MCF 10A (cell line): ENCODE measurements around the gene TUSC2. TPM values are rescaled to one million over a fixed set of nuclear protein-coding genes. Genes with fewer than 3 reads are reported as not detected.
"Not testable (repeated sequence)": the region's sequence is repeated elsewhere in the genome, so short reads cannot be mapped to it uniquely, and the experiment has no call there.

Experiments
- BruUV-seq: library from RNA; stranded (reverse); fragments of 400-500 nt; replicated peaks from 2 replicates; lab custom pipeline; 2021; lab: Mats Ljungman, UMichigan
- CTCF ChIA-PET: fragments of 300-600 bp; sonication (Branson Sonifier 250); formaldehyde crosslinking; extraction: SDS; loops from one replicate; lab custom pipeline; 2021; ENCODE audit warnings: antibody characterized with exemption, inconsistent platforms; lab: Yijun Ruan, JAX
- POLR2A ChIA-PET: fragments of 300-600, 350-650 bp; sonication (Branson Sonifier 250); formaldehyde crosslinking; extraction: SDS; loops from one replicate; lab custom pipeline; 2020; ENCODE audit warnings: antibody characterized with exemption, inconsistent platforms; lab: Yijun Ruan, JAX
- DNase-seq: peaks from one replicate; pipeline ENCODE4 v3.0.0-alpha.2; 2018; ENCODE audit not compliant: unreplicated experiment
- H3K27ac Mint-ChIP-seq: one replicate; pipeline ENCODE4 v1.8.0; 2022; ENCODE audit warnings: mild to moderate bottlenecking, low read depth, mixed read lengths; ENCODE audit not compliant: unreplicated experiment
- H3K27me3 Mint-ChIP-seq: one replicate; pipeline ENCODE4 v1.8.0; 2022; ENCODE audit warnings: mixed read lengths; ENCODE audit not compliant: insufficient read depth, unreplicated experiment
- H3K36me3 Mint-ChIP-seq: one replicate; pipeline ENCODE4 v1.8.0; 2022; ENCODE audit warnings: mild to moderate bottlenecking, moderate library complexity, mixed read lengths; ENCODE audit not compliant: insufficient read depth, unreplicated experiment
- H3K4me1 Mint-ChIP-seq: one replicate; pipeline ENCODE4 v1.8.0; 2022; ENCODE audit warnings: mixed read lengths; ENCODE audit not compliant: insufficient read depth, unreplicated experiment
- H3K4me3 Mint-ChIP-seq: one replicate; pipeline ENCODE4 v1.8.0; 2022; ENCODE audit warnings: mild to moderate bottlenecking, moderate library complexity, mixed read lengths; ENCODE audit not compliant: unreplicated experiment
- H3K9me3 Mint-ChIP-seq: one replicate; pipeline ENCODE4 v1.8.0; 2022; ENCODE audit warnings: mixed read lengths; ENCODE audit not compliant: unreplicated experiment
- intact Hi-C: fragments of 100-400 bp; cut with micrococcal nuclease; formaldehyde crosslinking; loops from 2 replicates; pipeline ENCODE4 v1.14.1; 2022
- total RNA-seq: library from RNA; stranded (reverse); gene quantifications from 2 replicates; pipeline ENCODE4 v1.2.3, GENCODE V29; 2022
- TF ChIP-seq, protein P1 (sequence below): fragments of 200-600 bp; IDR thresholded peaks from one replicate; pipeline ENCODE4 v1.8.0; 2022; ENCODE audit warnings: antibody characterized with exemption, mild to moderate bottlenecking; ENCODE audit not compliant: unreplicated experiment

Gene TUSC2
- total RNA-seq, 1 experiment from 2014 or later: 14.5 TPM

DNA sequence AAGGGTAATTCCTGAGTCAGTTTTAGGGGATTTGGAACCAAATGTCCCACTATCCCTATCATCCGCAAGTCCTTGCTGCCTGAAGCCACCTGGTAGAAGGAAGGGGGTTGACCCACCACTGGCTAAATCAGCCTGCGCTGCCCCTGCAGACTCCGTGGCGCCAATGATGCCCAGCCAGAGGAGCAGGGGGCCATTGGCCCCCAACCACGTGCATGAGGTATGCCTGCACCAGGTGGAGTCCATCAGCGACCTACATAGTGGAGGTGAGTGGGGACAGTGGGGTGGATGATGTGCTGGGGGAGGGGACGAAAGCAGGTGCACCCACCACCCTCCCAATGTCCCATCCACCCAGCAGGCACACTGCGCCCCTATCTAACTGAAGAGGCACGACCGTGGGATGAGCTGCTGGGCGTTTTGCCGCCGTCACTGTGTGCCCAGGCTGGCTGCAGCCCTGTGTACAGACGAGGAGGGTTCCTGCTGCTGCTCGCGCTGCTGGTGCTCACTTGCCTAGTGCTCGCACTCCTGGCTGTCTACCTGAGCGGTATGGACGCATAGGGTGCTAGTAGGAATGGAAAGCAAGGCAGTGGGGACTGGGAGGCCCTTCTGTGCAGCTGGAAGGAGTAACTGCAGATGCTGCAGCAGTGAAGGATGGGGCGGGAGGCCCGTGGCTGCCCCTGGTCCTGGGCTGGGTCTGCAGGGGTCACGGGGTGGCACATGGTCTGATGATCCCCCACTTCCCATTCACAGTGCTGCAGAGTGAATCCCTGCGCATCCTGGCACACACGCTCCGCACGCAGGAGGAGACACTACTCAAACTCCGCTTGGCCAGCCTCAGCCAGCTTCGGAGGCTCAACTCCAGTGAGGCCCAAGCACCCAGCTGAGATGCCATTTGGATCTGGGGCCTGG lies 41.4 kb downstream of the TUSC2 start:
- POLR2A ChIA-PET: no interaction called here
- Mint-ChIP-seq H3K4me3 (no peak overlapping the region), H3K9me3 (no peaks in the 10 kb centered on the region), H3K27ac (no peak overlapping the region), H3K36me3 (peaks cover 52% of the 10 kb centered on the region), H3K27me3 (no peaks in the 10 kb centered on the region), H3K4me1 (peaks cover 6% of the 10 kb centered on the region)
- no peak for DNase-seq
- TF ChIP-seq, protein P1, sequence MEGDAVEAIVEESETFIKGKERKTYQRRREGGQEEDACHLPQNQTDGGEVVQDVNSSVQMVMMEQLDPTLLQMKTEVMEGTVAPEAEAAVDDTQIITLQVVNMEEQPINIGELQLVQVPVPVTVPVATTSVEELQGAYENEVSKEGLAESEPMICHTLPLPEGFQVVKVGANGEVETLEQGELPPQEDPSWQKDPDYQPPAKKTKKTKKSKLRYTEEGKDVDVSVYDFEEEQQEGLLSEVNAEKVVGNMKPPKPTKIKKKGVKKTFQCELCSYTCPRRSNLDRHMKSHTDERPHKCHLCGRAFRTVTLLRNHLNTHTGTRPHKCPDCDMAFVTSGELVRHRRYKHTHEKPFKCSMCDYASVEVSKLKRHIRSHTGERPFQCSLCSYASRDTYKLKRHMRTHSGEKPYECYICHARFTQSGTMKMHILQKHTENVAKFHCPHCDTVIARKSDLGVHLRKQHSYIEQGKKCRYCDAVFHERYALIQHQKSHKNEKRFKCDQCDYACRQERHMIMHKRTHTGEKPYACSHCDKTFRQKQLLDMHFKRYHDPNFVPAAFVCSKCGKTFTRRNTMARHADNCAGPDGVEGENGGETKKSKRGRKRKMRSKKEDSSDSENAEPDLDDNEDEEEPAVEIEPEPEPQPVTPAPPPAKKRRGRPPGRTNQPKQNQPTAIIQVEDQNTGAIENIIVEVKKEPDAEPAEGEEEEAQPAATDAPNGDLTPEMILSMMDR: no peak
- no TSS peak for BruUV-seq
- intact Hi-C loops: no loop called here
- CTCF ChIA-PET: interaction anchor here (3.2 kb wide), 1 partner anchor 12 kb away, joined by 10 read pairs; no protein-coding TSS in a partner anchor

DNA sequence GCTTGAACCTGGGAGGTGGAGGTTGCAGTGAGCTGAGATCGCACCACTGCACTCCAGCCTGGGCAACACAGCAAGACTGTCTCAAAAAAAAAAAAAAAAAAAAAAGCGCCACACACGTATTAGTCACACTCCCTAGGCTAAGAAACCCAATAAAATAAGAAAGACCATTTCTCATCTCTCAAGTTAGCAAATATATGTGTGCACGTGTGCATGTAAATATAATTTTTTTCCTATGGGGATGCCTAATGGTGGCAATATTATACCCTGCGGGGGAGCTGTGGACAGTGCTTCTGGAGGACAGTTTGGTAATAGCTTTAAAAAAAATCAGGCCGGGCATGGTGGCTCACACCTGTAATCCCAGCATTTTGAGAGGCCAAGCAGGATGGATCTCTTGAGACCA lies 43.9 kb downstream of the TUSC2 start:
- intact Hi-C loops, DNase-seq, H3K27me3 Mint-ChIP-seq, BruUV-seq, H3K4me1 Mint-ChIP-seq, H3K4me3 Mint-ChIP-seq, H3K27ac Mint-ChIP-seq, H3K9me3 Mint-ChIP-seq: not testable (repeated sequence)
- CTCF ChIA-PET: interaction anchor here (0.6 to 1.7 kb wide), 11 partner anchors 9 to 378 kb away, joined by 3 to 10 read pairs (median 4); partner anchors contain the start of gene HYAL2
- peaks cover 40% of the 10 kb centered on the region for H3K36me3 Mint-ChIP-seq
- POLR2A ChIA-PET: interaction anchor here (1.1 to 3.4 kb wide), 4 partner anchors 8 to 52 kb away, joined by 3 to 22 read pairs (median 4); partner anchors contain the start of genes GNAI2, IFRD2 and TUSC2

DNA sequence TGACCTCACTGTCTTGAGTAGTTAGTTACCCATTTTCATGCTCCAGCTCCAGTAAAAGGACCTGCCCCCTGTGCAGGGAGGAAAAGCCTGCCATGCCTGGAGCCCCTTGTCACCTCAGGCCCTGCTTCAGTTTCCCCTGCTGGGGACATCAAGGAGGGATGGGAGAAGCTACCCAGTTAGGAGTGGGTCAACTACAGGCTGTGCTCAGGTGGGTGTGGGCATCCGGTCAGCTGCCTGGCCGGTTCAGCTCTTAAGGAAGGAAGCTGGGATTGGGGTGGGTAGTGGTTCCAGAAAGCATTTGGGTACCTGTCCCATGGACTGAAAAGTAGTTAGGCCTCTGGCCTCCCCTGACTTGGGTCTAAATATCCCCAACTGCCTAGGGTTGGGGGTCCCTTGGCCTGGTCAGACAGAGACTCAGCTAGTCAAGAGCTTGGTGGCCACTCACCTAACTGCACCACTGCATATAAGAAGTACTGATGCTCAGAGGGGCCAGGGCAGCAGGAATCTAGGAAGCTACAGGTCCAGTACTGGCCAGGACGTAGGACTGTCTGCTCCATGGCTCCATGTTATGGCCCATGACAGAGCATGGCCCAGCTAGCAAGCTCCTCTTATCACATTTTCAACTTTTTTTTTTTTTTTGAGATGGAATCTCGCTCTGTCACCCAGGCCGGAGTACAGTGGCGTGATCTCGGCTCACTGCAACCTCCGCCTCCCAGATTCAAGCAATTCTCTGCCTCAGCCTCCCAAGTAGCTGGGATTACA lies 48.6 kb downstream of the TUSC2 start:
- peaks cover 18% of the 10 kb centered on the region for H3K36me3 Mint-ChIP-seq
- peaks cover 4% of the 10 kb centered on the region for H3K4me1 Mint-ChIP-seq
- TF ChIP-seq, protein P1: no peak
- ChIA-PET CTCF (interaction anchor here (0.7 to 1.7 kb wide), 5 partner anchors 10 to 54 kb away, joined by 4 to 8 read pairs (median 5); no protein-coding TSS in a partner anchor), POLR2A (interaction anchor here (0.5 to 2.1 kb wide), 3 partner anchors 13 to 35 kb away, joined by 3 to 7 read pairs (median 3); partner anchors contain the start of gene IFRD2)
- intact Hi-C loops: no loop called here
- H3K9me3 Mint-ChIP-seq: no peaks in the 10 kb centered on the region
- no peak for DNase-seq
- no peaks in the 10 kb centered on the region for H3K27me3 Mint-ChIP-seq
- no peak overlapping the region for H3K27ac Mint-ChIP-seq
- no peak overlapping the region for H3K4me3 Mint-ChIP-seq
- no TSS peak for BruUV-seq

DNA sequence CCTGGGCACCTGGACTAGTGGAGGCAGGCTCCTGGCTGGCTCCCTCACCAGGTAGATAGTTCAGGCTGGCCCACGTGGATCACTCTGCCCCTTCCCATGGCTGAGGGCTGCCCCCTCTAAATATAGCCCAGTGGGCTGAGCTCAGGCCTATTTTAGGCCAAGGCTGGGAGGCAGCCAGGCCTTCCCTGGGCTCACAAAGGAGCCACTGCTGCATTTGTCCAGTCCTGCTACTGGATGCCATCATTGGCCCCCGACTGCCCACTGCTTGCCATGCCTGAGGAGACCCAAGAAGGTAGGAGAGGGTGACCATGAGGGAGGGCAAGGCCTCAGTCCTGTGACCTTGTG lies 49.2 kb downstream of the TUSC2 start, which contains the start of gene LSMEM2:
Gene LSMEM2, plus strand, starts transcription at position 208 of the 345 bp plus-strand sequence. Its CDS starts 27 bp downstream, at position 235.
- TF ChIP-seq, protein P1: no peak
- DNase-seq: no peak
- Mint-ChIP-seq H3K9me3 (no peaks in the 10 kb centered on the region), H3K27ac (no peak within 1 kb of the TSS), H3K4me3 (no peak within 1 kb of the TSS), H3K4me1 (peaks cover 9% of the 10 kb centered on the region), H3K27me3 (no peaks in the 10 kb centered on the region), H3K36me3 (peaks cover 14% of the 10 kb centered on the region)
- CTCF ChIA-PET: interaction anchor here (0.7 to 1.4 kb wide), 5 partner anchors 10 to 87 kb away, joined by 3 to 5 read pairs (median 4); no protein-coding TSS in a partner anchor
- POLR2A ChIA-PET: interaction anchor here (0.5 to 2.1 kb wide), 3 partner anchors 13 to 35 kb away, joined by 3 to 7 read pairs (median 3); partner anchors contain the start of gene IFRD2
- intact Hi-C loops: no loop called here
- no TSS peak for BruUV-seq
